Right cardiac atrium (tissue), 5 donors: ENCODE results near the gene AFDN. TPM values are rescaled to one million over a fixed set of nuclear protein-coding genes. Genes with fewer than 3 reads are reported as not detected.

ENCODE experiments used
- ATAC-seq, 2 donors: fragments of 200-7000 bp; cut with Tn5 transposase; one replicate each; pipeline versions ENCODE4 v1.8.0 to v1.9.1; 2020; ENCODE audit warnings: moderate library complexity in 2 of 2, mild to moderate bottlenecking in 1 of 2
- DNase-seq, 3 donors: peaks; one replicate each; pipeline ENCODE4 v3.0.0-alpha.2; 2020
- H3K27ac ChIP-seq: one replicate; pipeline ENCODE4 v1.5.1; 2013; ENCODE audit warnings: mild to moderate bottlenecking, low read length, control low read depth, moderate library complexity
- H3K27me3 ChIP-seq: one replicate; pipeline ENCODE4 v1.6.1; 2013; ENCODE audit not compliant: control insufficient read depth, insufficient read depth
- H3K4me1 ChIP-seq: one replicate; pipeline ENCODE4 v1.6.1; 2013; ENCODE audit warnings: low read length; ENCODE audit not compliant: control insufficient read depth, insufficient read depth
- H3K4me3 ChIP-seq: one replicate; pipeline ENCODE4 v1.5.1; 2013; ENCODE audit warnings: low read length, control low read depth
- H3K9me3 ChIP-seq: one replicate; pipeline ENCODE4 v1.6.1; 2013; ENCODE audit warnings: low read length; ENCODE audit not compliant: control insufficient read depth
- WGBS: extraction: QIAGEN DNeasy Blood & Tissue Kit; methylation state at CpG from one replicate; pipeline ENCODE4 v1.1.7; 2013; 5-methylcytosine and 5-hydroxymethylcytosine counted together
- intact Hi-C, 4 donors: fragments of 100-400 bp; cut with DNase I; formaldehyde crosslinking; loops; one replicate each; pipeline versions ENCODE4 v1.11.0 to v1.14.0; 2022 to 2023
- polyA plus RNA-seq: library from polyadenylated mRNA; stranded (reverse); fragments of 200-250 nt; gene quantifications from one replicate; pipeline ENCODE4 v1.2.3, GENCODE V29; 2013
- total RNA-seq, 4 donors: library from RNA; stranded (reverse); fragmentation: NEBNext Ultra II Directional; extraction: Animal tissue kit (Norgen Biotek cat#: 25700); gene quantifications; one replicate each; pipeline ENCODE4 v1.2.1, GENCODE V29; 2021
- donor health status: healthy with polysubstance abuse.
- donor health status: DM: no; HTN: yes; CAD: no.
- donor health status: DM: no; HTN: no; CAD: no.
- donor health status: DM: no; HTN: yes; CAD: no; lungs with severe emphysema.
- donor health status: DM: yes; HTN: yes; CAD: no.

AFDN gene
- total and polyA plus RNA-seq, 5 donors = 23.0 to 58.0 (median 48.6) TPM

GRCh38 chr6:168018664-168019063, 192.0 kb downstream of the AFDN start:
- Histone ChIP-seq H3K4me3 (no peak overlapping the region), H3K27me3 (no peaks in the 10 kb centered on the region), H3K9me3 (no peaks in the 10 kb centered on the region), H3K4me1 (no peaks in the 10 kb centered on the region), H3K27ac (no peak overlapping the region)
- 88% methylated on average over 15 of the region's 15 CpGs for WGBS
- no peak for ATAC-seq
- intact Hi-C loops = no loop called here
- no peak for DNase-seq

- Histone ChIP-seq H3K4me1 (no peaks in the 10 kb centered on the region), H3K4me3 (no peak overlapping the region), H3K9me3 (no peaks in the 10 kb centered on the region), H3K27ac (no peak overlapping the region), H3K27me3 (no peaks in the 10 kb centered on the region)
- intact Hi-C loops = no loop called here
- WGBS = 93% methylated on average over 8 of the region's 8 CpGs
- ATAC-seq = no peak
- no peak for DNase-seq
Observed at GRCh38 chr6:168020242-168020641, 193.5 kb downstream of the AFDN start.

- Histone ChIP-seq H3K4me1 (no peaks in the 10 kb centered on the region), H3K27ac (no peak overlapping the region), H3K27me3 (no peaks in the 10 kb centered on the region), H3K9me3 (no peaks in the 10 kb centered on the region), H3K4me3 (no peak overlapping the region)
- 73% methylated on average over 5 of the region's 5 CpGs for WGBS
- ATAC-seq (no peak), DNase-seq (no peak)
- intact Hi-C loops = no loop called here
Observed at GRCh38 chr6:168021581-168021980, 194.9 kb downstream of the AFDN start.

Other genes starting within 250 kb of the AFDN start
- under 1 TPM in 1 of 4 donors, not detected in 3; 0.29 TPM for gene KIF25, start 170.8 kb downstream of the AFDN start, total RNA-seq
- gene KIF25, start 170.8 kb downstream of the AFDN start, polyA plus RNA-seq = 0.25 TPM